MM.1S (cell line): ENCODE measurements around the gene EVX1.

Experiments used
- DNase-seq: peaks from one replicate; pipeline ENCODE4 v3.0.0-alpha.2; 2015
- H2AFZ ChIP-seq: fragments of 300-600 bp; sonication (generic); 2 replicates; pipeline ENCODE4 v1.6.0; 2016; ENCODE audit warnings: antibody characterized with exemption, low read length
- H3F3A ChIP-seq: fragments of 300-600 bp; sonication (generic); 2 replicates; pipeline ENCODE4 v1.6.1; 2016; ENCODE audit warnings: mild to moderate bottlenecking, antibody characterized with exemption, low read length, moderate library complexity, mixed read lengths; ENCODE audit not compliant: insufficient read depth
- H3K27ac ChIP-seq: fragments of 300-600 bp; sonication (generic); 2 replicates; pipeline ENCODE4 v1.5.1; 2016; ENCODE audit warnings: mild to moderate bottlenecking, low read length
- H3K27me3 ChIP-seq: fragments of 300-600 bp; sonication (generic); replicated peaks from 2 replicates; pipeline ENCODE4 v1.6.0; 2016; ENCODE audit warnings: low read length; ENCODE audit not compliant: insufficient read depth
- H3K36me3 ChIP-seq: fragments of 300-600 bp; sonication (generic); replicated peaks from 2 replicates; pipeline ENCODE4 v1.6.1; 2016; ENCODE audit warnings: mild to moderate bottlenecking, low read length, mixed read lengths; ENCODE audit not compliant: insufficient read depth
- H3K4me1 ChIP-seq: fragments of 300-600 bp; sonication (generic); 2 replicates; pipeline ENCODE4 v1.6.1; 2016; ENCODE audit warnings: low read length, mixed read lengths
- H3K4me2 ChIP-seq: fragments of 300-600 bp; sonication (generic); 2 replicates; pipeline ENCODE4 v1.6.0; 2016; ENCODE audit warnings: low read depth, low read length
- H3K4me3 ChIP-seq: fragments of 300-600 bp; sonication (generic); 2 replicates; pipeline ENCODE4 v1.5.1; 2016; ENCODE audit warnings: low read length, mixed read lengths
- H3K79me2 ChIP-seq: fragments of 300-600 bp; sonication (generic); 2 replicates; pipeline ENCODE4 v1.6.1; 2016; ENCODE audit warnings: mixed run types, low read length, mixed read lengths
- H3K9ac ChIP-seq: fragments of 300-600 bp; sonication (generic); 2 replicates; pipeline ENCODE4 v1.6.1; 2016; ENCODE audit warnings: low read length, mixed read lengths
- H3K9me2 ChIP-seq: fragments of 300-600 bp; sonication (generic); replicated peaks from 2 replicates; pipeline ENCODE4 v1.6.1; 2016; ENCODE audit warnings: mild to moderate bottlenecking, low read length, mixed read lengths; ENCODE audit not compliant: insufficient read depth
- H3K9me3 ChIP-seq: fragments of 300-600 bp; sonication (generic); replicated peaks from 2 replicates; pipeline ENCODE4 v1.6.1; 2016; ENCODE audit warnings: mild to moderate bottlenecking, low read length, mixed read lengths; ENCODE audit not compliant: insufficient read depth
- H4K20me1 ChIP-seq: fragments of 300-600 bp; sonication (generic); 2 replicates; pipeline ENCODE4 v1.6.1; 2016; ENCODE audit warnings: mild to moderate bottlenecking, low read length, moderate library complexity, mixed read lengths; ENCODE audit not compliant: insufficient read depth
- EZH2 ChIP-seq: fragments of 300-600 bp; sonication (generic); optimal IDR thresholded peaks from 2 replicates; pipeline ENCODE3; 2017; ENCODE audit warnings: low read depth, mild to moderate bottlenecking, antibody characterized with exemption, low read length, mixed read lengths
- EZH2phosphoT487 ChIP-seq: fragments of 300-600 bp; sonication (generic); IDR thresholded peaks from 2 replicates; pipeline ENCODE4 v1.6.1; 2018; ENCODE audit warnings: antibody characterized with exemption, low read length
- TF ChIP-seq, protein P1 (sequence below): fragments of 300-600 bp; sonication (generic); IDR thresholded peaks from 2 replicates; pipeline ENCODE4 v1.5.1; 2016; ENCODE audit warnings: antibody characterized with exemption, low read length, mixed read lengths

EVX1 gene

DNA sequence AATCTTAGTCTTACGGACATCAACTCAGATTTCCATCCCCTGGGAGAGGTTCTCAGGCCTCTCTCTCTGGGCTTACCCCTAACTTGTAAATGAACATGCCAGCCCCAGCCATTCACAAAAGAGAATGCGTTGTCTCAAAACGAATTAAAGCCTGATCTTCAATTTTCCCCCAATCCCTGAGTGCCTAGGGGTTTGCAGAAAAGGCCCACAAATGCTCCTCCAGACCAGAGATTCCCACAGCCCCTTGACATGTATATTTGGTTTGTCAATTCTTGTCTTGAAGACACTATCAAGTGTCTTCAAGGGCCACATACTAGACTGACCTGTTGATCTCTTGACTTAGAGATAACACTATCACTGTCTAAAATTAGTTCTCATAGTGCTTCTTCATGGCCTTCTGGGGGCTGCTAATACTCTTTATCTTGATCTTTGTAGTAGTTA, 30.8 kb upstream of the EVX1 start:
- no peak overlapping the region for H3K4me2 ChIP-seq
- TF ChIP-seq, protein P1, sequence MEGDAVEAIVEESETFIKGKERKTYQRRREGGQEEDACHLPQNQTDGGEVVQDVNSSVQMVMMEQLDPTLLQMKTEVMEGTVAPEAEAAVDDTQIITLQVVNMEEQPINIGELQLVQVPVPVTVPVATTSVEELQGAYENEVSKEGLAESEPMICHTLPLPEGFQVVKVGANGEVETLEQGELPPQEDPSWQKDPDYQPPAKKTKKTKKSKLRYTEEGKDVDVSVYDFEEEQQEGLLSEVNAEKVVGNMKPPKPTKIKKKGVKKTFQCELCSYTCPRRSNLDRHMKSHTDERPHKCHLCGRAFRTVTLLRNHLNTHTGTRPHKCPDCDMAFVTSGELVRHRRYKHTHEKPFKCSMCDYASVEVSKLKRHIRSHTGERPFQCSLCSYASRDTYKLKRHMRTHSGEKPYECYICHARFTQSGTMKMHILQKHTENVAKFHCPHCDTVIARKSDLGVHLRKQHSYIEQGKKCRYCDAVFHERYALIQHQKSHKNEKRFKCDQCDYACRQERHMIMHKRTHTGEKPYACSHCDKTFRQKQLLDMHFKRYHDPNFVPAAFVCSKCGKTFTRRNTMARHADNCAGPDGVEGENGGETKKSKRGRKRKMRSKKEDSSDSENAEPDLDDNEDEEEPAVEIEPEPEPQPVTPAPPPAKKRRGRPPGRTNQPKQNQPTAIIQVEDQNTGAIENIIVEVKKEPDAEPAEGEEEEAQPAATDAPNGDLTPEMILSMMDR, result no peak
- no peaks in the 10 kb centered on the region for H3K79me2 ChIP-seq
- H3K36me3 ChIP-seq, result no peaks in the 10 kb centered on the region
- H3F3A ChIP-seq, result no peaks in the 10 kb centered on the region
- H3K9me3 ChIP-seq, result no peaks in the 10 kb centered on the region
- H4K20me1 ChIP-seq, result no peaks in the 10 kb centered on the region
- H2AFZ ChIP-seq, result no peak overlapping the region
- no peak overlapping the region for H3K27ac ChIP-seq
- H3K9me2 ChIP-seq, result no peaks in the 10 kb centered on the region
- H3K9ac ChIP-seq, result no peak overlapping the region
- no peak for DNase-seq
- H3K4me3 ChIP-seq, result no peak overlapping the region
- no peaks in the 10 kb centered on the region for H3K4me1 ChIP-seq
- no peaks in the 10 kb centered on the region; the same call in 1 of the 2 replicates for H3K27me3 ChIP-seq

DNA sequence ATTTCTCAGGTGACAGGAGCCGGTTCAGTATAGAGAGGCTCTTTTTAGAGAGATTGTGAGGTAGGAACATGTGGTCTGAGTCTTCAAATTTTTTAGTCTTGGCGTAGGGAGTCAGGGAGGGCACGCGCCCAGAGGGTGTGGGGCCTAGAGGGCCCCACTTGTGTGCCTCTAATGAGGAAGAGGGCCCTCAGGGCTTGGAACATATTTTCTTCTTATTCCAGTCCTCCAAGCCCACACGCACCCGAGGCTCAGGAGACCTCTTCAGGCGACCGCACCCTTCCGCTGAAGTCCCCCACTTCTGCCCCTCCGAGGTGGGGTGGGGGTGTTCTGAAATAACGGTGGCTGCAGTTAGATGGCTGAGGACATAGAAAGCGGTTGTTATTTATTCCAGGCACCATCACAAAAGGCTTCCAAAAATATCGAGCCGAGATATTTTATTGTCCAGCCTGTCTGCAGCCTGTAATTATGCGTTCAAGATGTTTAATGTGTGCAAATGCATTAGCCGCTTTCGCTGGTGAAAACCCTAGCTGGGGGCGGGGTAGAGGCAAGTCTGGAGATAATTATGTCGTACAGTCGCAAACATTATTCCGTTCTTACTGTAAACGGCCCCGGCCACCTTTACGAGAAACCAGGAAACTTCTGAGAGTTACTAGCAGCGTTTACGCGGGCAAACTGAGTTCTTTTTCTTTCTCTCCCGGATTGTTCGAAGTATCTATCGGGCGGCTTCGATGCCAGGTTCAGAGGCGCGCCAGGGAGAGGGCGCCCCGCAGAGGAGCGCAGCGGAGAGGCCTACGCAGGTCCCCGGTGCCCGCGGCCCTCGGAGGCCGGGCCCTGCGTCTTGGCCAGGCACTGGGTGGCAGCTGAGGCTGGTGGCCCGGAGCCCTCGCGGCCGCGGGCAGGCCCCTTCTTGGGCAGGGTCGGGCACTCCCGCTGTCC, 29.8 kb upstream of the EVX1 start:
- H3K27ac ChIP-seq, result no peak overlapping the region
- H2AFZ ChIP-seq, result no peak overlapping the region
- no peaks in the 10 kb centered on the region for H3K4me1 ChIP-seq
- no peaks in the 10 kb centered on the region for H3F3A ChIP-seq
- H3K36me3 ChIP-seq, result no peaks in the 10 kb centered on the region
- H3K4me2 ChIP-seq, result no peak overlapping the region
- H3K9ac ChIP-seq, result no peak overlapping the region
- TF ChIP-seq EZH2phosphoT487 (no peak), EZH2 (no peak)
- TF ChIP-seq, protein P1, result no peak
- H3K9me2 ChIP-seq, result no peaks in the 10 kb centered on the region
- DNase-seq, result no peak
- no peaks in the 10 kb centered on the region for H3K27me3 ChIP-seq
- no peaks in the 10 kb centered on the region for H4K20me1 ChIP-seq
- H3K4me3 ChIP-seq, result no peak overlapping the region
- no peaks in the 10 kb centered on the region for H3K79me2 ChIP-seq
- H3K9me3 ChIP-seq, result no peaks in the 10 kb centered on the region

DNA sequence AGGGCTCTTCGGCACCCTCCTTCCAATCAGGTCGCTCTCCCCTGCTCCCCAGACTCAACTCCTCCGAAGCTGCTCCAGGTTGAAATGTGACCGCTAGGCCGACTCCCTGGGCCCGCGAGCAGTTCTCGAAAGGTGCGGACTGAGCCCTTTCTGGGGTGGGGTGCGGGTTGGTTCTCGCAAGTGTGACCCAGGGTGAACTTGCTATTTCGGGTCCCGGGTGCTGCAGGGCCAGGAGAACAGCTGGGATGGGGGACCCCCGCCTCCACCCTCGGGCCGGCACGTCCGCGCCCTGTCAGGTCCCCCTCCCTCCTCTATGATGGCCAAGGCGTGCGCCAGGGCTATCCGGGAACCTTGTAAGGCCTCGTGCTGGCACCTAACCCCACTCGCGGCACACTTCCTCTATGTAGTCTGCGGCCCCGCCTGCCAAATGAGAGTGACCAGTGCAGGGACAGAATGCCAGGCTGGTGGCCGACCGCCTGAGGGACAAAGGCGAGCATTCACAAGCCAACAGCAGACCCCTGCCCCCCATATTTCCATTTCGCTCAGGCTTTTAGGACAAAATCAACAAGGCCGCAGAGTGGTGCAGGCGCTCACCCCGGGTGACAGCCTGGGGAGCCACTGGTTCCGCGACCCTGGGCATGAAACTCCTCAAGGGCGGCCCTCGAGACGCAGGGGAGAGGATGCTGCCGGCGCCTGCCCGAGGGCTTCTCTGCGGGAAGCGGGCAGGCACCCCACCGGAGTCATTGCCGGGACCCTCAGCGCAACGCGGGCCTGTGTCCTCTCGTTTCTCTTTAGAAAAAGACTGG, 29.0 kb upstream of the EVX1 start:
- Histone ChIP-seq H3K4me2 (no peak overlapping the region), H3K9ac (no peak overlapping the region), H3K9me3 (no peaks in the 10 kb centered on the region), H3K36me3 (no peaks in the 10 kb centered on the region), H3K4me1 (no peaks in the 10 kb centered on the region), H3F3A (no peaks in the 10 kb centered on the region), H4K20me1 (no peaks in the 10 kb centered on the region), H3K27ac (no peak overlapping the region), H2AFZ (no peak overlapping the region), H3K27me3 (no peaks in the 10 kb centered on the region), H3K9me2 (no peaks in the 10 kb centered on the region), H3K79me2 (no peaks in the 10 kb centered on the region), H3K4me3 (no peak overlapping the region)
- TF ChIP-seq, protein P1, result no peak
- TF ChIP-seq EZH2phosphoT487 (no peak), EZH2 (no peak)
- no peak for DNase-seq
